Measurements from ENCODE around the gene ASCC1.
"Not testable (repeated sequence)": the region's sequence is repeated elsewhere in the genome, so short reads cannot be mapped to it uniquely, and the experiment has no call there.

The ASCC1 gene

DNA sequence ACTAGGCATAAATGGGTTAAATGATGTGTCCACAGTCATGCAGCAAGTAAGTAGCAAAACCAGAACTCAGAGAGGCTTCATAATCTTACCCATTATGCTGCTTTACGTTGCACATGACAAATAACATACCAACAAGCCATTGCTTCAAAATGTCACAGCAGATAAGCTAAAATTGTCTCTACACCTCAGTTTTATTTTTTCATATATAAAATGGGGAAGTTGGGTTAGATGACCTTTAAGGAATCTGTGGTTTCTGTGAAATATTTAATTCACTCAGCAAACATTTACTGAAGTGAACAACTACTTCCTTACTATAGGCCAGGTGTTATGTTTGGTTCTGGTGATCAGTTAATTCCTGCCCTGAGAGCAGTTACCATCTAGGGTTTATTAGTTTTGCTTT lies 2.2 kb upstream of the ASCC1 start:
- Histone ChIP-seq H3K4me3 (ENCODE audit: low read depth, low read length) (no peak overlapping the region), H2AFZ (no peak overlapping the region), H3K4me2 (ENCODE audit: low read length) (no peak overlapping the region), H3K27me3 (ENCODE audit: control insufficient read depth, insufficient read depth, low read length) (no peaks in the 10 kb centered on the region), H3K36me3 (ENCODE audit: control insufficient read depth, insufficient read depth, low read length) (no peaks in the 10 kb centered on the region), H3K9ac (no peak overlapping the region), H3K27ac (no peak overlapping the region), H3K9me3 (ENCODE audit: control insufficient read depth, low read length) (no peaks in the 10 kb centered on the region), H3K4me1 (peaks cover 7% of the 10 kb centered on the region), H3K79me2 (peaks cover 34% of the 10 kb centered on the region)
- TF ChIP-seq, protein P1, sequence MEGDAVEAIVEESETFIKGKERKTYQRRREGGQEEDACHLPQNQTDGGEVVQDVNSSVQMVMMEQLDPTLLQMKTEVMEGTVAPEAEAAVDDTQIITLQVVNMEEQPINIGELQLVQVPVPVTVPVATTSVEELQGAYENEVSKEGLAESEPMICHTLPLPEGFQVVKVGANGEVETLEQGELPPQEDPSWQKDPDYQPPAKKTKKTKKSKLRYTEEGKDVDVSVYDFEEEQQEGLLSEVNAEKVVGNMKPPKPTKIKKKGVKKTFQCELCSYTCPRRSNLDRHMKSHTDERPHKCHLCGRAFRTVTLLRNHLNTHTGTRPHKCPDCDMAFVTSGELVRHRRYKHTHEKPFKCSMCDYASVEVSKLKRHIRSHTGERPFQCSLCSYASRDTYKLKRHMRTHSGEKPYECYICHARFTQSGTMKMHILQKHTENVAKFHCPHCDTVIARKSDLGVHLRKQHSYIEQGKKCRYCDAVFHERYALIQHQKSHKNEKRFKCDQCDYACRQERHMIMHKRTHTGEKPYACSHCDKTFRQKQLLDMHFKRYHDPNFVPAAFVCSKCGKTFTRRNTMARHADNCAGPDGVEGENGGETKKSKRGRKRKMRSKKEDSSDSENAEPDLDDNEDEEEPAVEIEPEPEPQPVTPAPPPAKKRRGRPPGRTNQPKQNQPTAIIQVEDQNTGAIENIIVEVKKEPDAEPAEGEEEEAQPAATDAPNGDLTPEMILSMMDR (IDR thresholded peaks at IDR 0.05): no peak

DNA sequence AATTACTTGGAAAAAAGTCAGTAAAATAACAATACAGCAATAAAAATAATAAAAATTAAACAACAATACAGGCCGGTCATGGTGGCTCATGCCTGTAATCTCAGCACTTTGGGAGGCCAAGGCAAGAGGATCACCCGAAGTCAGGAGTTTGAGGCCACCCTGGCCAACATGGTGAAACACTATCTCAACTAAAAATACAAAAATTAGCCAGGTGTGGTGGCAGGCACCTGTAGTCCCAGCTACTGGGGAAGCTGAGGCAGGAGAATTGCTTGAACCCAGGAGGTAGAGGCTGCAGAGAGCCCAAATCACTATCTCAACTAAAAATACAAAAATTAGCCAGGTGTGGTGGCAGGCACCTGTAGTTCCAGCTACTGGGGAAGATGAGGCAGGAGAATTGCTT lies 4.2 kb downstream of the ASCC1 start:
- H3K4me3 ChIP-seq (ENCODE audit: low read depth, low read length); H2AFZ ChIP-seq; H3K27ac ChIP-seq; H3K4me2 ChIP-seq (ENCODE audit: low read length); H3K9me3 ChIP-seq (ENCODE audit: control insufficient read depth, low read length); H3K36me3 ChIP-seq (ENCODE audit: control insufficient read depth, insufficient read depth, low read length); H3K27me3 ChIP-seq (ENCODE audit: control insufficient read depth, insufficient read depth, low read length); H3K9ac ChIP-seq; H3K4me1 ChIP-seq: not testable (repeated sequence)
- peaks cover 22% of the 10 kb centered on the region for H3K79me2 ChIP-seq

DNA sequence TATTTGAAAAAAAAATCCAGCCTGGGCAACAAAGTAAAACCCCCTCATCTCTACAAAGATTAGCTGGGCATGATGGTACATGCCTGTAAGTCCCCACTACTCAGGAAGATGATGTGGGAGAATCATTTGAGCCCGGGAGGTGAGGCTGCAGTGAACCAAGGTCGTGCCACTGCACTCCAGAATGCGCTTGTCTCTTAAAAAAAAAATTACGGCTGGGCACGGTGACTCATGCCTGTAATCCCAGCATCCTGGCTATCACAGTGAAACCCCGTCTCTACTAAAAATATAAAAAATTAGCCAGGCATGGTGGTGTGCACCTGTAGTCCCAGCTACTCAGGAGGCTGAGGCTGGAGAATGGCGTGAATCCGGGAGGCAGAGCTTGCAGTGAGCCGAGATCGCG lies 4.7 kb downstream of the ASCC1 start:
- H3K36me3 ChIP-seq (ENCODE audit: control insufficient read depth, insufficient read depth, low read length); H3K4me2 ChIP-seq (ENCODE audit: low read length); H3K27ac ChIP-seq; H3K4me3 ChIP-seq (ENCODE audit: low read depth, low read length); H3K9ac ChIP-seq; H2AFZ ChIP-seq; H3K4me1 ChIP-seq; H3K9me3 ChIP-seq (ENCODE audit: control insufficient read depth, low read length); H3K27me3 ChIP-seq (ENCODE audit: control insufficient read depth, insufficient read depth, low read length): not testable (repeated sequence)
- H3K79me2 ChIP-seq: peaks cover 18% of the 10 kb centered on the region

DNA sequence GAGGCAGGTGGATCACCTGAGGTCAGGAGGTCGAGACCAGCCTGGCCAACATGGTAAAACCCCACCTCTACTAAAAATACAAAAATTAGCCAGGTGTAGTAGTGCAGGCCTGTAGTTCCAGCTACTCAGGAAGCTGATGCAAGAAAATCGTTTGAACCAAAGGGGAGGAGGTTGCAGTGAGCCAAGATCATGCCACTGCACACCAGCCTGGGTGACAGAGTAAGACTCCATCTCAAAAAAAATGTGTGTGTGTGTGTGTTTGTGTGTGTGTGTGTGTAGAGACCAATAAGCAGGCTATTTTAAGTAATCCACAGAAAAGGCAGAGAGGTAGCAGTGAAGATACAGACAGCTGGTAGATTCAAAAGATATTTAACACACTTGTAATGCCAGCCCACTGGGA lies 7.5 kb downstream of the ASCC1 start:
- not testable (repeated sequence) for H3K27me3 ChIP-seq (ENCODE audit: control insufficient read depth, insufficient read depth, low read length); H3K9ac ChIP-seq; H3K4me2 ChIP-seq (ENCODE audit: low read length); H2AFZ ChIP-seq; H3K79me2 ChIP-seq; H3K36me3 ChIP-seq (ENCODE audit: control insufficient read depth, insufficient read depth, low read length); H3K27ac ChIP-seq; H3K4me3 ChIP-seq (ENCODE audit: low read depth, low read length); H3K4me1 ChIP-seq; H3K9me3 ChIP-seq (ENCODE audit: control insufficient read depth, low read length)

DNA sequence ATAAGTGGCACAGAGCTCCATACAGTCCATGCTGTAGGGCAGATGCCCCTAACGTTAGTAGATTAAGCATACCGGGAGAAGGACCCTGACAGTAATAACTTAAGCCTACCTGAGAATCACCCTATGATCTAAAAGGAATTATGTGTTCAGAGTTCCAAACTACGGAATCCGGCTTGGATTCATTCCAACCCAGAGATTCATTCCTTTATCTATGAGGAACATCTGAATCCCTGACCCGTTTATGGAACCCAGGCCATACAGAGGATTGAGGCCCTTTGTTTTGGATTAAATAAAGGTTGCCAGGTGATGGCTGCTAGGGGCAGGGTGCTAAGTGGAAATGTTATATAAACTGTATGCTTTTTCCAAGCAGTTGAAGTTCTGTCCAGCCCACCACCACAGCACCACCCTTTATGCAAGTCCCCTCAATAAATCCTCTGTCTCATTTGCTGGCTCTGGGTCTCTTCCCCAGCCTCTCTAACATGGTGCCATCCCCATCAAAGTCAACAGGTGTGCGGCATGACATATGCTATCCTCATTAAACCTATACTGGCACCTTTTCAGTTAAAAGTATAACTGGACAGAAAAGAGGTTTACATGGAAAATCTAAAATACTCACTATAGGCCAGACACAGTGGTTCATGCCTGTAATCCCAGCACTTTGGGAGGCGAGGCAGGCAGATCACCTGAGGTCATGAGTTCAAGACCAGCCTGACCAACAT lies 9.4 kb downstream of the ASCC1 start:
- Histone ChIP-seq H2AFZ (no peak overlapping the region), H3K27me3 (ENCODE audit: control insufficient read depth, insufficient read depth, low read length) (no peaks in the 10 kb centered on the region), H3K9ac (no peak overlapping the region), H3K79me2 (peaks cover 6% of the 10 kb centered on the region), H3K4me1 (no peaks in the 10 kb centered on the region), H3K9me3 (ENCODE audit: control insufficient read depth, low read length) (no peaks in the 10 kb centered on the region), H3K27ac (no peak overlapping the region), H3K36me3 (ENCODE audit: control insufficient read depth, insufficient read depth, low read length) (no peaks in the 10 kb centered on the region), H3K4me3 (ENCODE audit: low read depth, low read length) (no peak overlapping the region), H3K4me2 (ENCODE audit: low read length) (no peak overlapping the region)
- TF ChIP-seq, protein P1 (IDR thresholded peaks at IDR 0.05): no peak

DNA sequence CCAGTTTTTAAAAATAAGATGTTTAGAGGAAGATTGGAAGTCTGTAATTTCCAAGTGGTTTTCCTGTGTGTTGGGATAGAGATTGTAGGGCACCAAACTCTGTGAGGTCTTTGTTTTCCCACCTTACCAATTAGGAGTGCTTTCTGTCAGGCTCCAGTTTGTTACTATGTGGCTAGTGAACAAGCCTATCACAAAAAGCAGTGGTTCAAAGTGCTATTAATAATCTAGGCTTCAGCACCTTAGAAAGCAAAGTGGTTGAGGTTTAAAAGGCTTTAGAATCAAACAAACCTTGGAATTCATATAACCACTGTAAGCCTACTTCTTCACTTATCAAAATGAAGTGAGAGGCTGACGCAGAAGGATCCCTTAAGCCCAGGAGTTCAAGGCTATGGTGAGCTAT lies 11.4 kb downstream of the ASCC1 start:
- Histone ChIP-seq H3K4me3 (ENCODE audit: low read depth, low read length) (no peak overlapping the region), H2AFZ (no peak overlapping the region), H3K36me3 (ENCODE audit: control insufficient read depth, insufficient read depth, low read length) (no peaks in the 10 kb centered on the region), H3K9ac (no peak overlapping the region), H3K27ac (no peak overlapping the region), H3K4me2 (ENCODE audit: low read length) (no peak overlapping the region), H3K79me2 (peaks cover 2% of the 10 kb centered on the region), H3K9me3 (ENCODE audit: control insufficient read depth, low read length) (no peaks in the 10 kb centered on the region), H3K27me3 (ENCODE audit: control insufficient read depth, insufficient read depth, low read length) (no peaks in the 10 kb centered on the region), H3K4me1 (no peaks in the 10 kb centered on the region)
- TF ChIP-seq, protein P1 (IDR thresholded peaks at IDR 0.05): no peak

Measured in parathyroid adenoma (tissue), 2 donors.